HEK293 (cell line): ENCODE measurements around the gene ATP2A3.

Source experiments
- CTCF ChIA-PET: fragments of 350-600 bp; formaldehyde crosslinking; extraction: SDS; loops from one replicate; lab custom pipeline; 2021; ENCODE audit warnings: antibody characterized with exemption; lab: Yijun Ruan, JAX
- POLR2A ChIA-PET: fragments of 300-600 bp; formaldehyde crosslinking; extraction: SDS; loops from one replicate; lab custom pipeline; 2020; ENCODE audit warnings: antibody characterized with exemption, inconsistent platforms; lab: Yijun Ruan, JAX
- H3K27ac ChIP-seq: fragments of 200-500 bp; sonication (Bioruptor generic); 2 replicates; pipeline ENCODE4 v1.5.1; 2014; ENCODE audit warnings: low read depth, low read length, control low read depth, inconsistent platforms; ENCODE audit errors: extremely low read depth
- H3K36me3 ChIP-seq, 2 experiments: fragments of 200-500 bp in 1 of 2; sonication (Bioruptor generic) in 1 of 2; 1 replicate in 1 of 2; 2 replicates in 1 of 2; pipeline ENCODE4 v1.5.1; 2014 to 2017; ENCODE audit warnings: inconsistent platforms in 2 of 2, low read length in 2 of 2; ENCODE audit not compliant: control insufficient read depth in 2 of 2, insufficient read depth in 1 of 2
- H3K4me1 ChIP-seq: fragments of 200-500 bp; sonication (Bioruptor generic); 2 replicates; pipeline ENCODE4 v1.5.1; 2014; ENCODE audit warnings: mild to moderate bottlenecking, low read length, inconsistent platforms; ENCODE audit not compliant: control insufficient read depth, insufficient read depth
- H3K4me3 ChIP-seq: 2 replicates; pipeline ENCODE4 v1.5.1; 2011; ENCODE audit warnings: low read depth, mild to moderate bottlenecking, control low read depth, low read length, moderate library complexity
- H3K9me3 ChIP-seq: fragments of 200-500 bp; sonication (Bioruptor generic); 2 replicates; pipeline ENCODE4 v1.5.1; 2014; ENCODE audit warnings: low read depth, low read length, inconsistent platforms; ENCODE audit not compliant: control insufficient read depth, insufficient read depth
- ELK4 ChIP-seq: IDR thresholded peaks from 2 replicates; pipeline ENCODE4 v1.6.1; 2011; ENCODE audit warnings: mild to moderate bottlenecking, low read depth, low read length, borderline replicate concordance
- KLF1 ChIP-seq: fragments of 450-650 bp; formaldehyde crosslinking; IDR thresholded peaks from 2 replicates; pipeline ENCODE4 v1.5.1; 2016; ENCODE audit warnings: missing biosample characterization, missing genetic modification characterization
- KLF10 ChIP-seq: fragments of 450-650 bp; IDR thresholded peaks from 2 replicates; pipeline ENCODE4 v1.5.1; 2018; ENCODE audit warnings: missing biosample characterization, mild to moderate bottlenecking, missing genetic modification characterization
- MEIS1 ChIP-seq: sonication (generic); formaldehyde crosslinking; IDR thresholded peaks from 2 replicates; pipeline ENCODE4 v1.8.1; 2022; ENCODE audit warnings: missing genetic modification reagents, mild to moderate bottlenecking, borderline replicate concordance
- SP7 ChIP-seq: fragments of 450-650 bp; formaldehyde crosslinking; IDR thresholded peaks from 2 replicates; pipeline ENCODE4 v1.5.1; 2016; ENCODE audit warnings: missing biosample characterization, missing genetic modification characterization
- ZBTB8A ChIP-seq: fragments of 450-650 bp; formaldehyde crosslinking; IDR thresholded peaks from 2 replicates; pipeline ENCODE4 v1.5.1; 2016; ENCODE audit warnings: missing biosample characterization, missing genetic modification characterization
- ZFHX2 ChIP-seq: fragments of 450-650 bp; formaldehyde crosslinking; conservative IDR thresholded peaks from 2 replicates; pipeline ENCODE4 v1.5.1; 2016; ENCODE audit warnings: missing biosample characterization, missing genetic modification characterization
- ZNF121 ChIP-seq: fragments of 450-650 bp; formaldehyde crosslinking; IDR thresholded peaks from 2 replicates; pipeline ENCODE4 v1.5.1; 2016; ENCODE audit warnings: missing biosample characterization, missing genetic modification characterization
- ZNF404 ChIP-seq: fragments of 450-650 bp; formaldehyde crosslinking; IDR thresholded peaks from 2 replicates; pipeline ENCODE4 v1.5.1; 2017; ENCODE audit warnings: missing biosample characterization, missing genetic modification characterization
- ZNF48 ChIP-seq: fragments of 450-650 bp; formaldehyde crosslinking; IDR thresholded peaks from 2 replicates; pipeline ENCODE4 v1.5.1; 2016; ENCODE audit warnings: missing biosample characterization, missing genetic modification characterization
- ZNF521 ChIP-seq: fragments of 450-650 bp; formaldehyde crosslinking; IDR thresholded peaks from 2 replicates; pipeline ENCODE4 v1.5.1; 2017; ENCODE audit warnings: missing biosample characterization, mild to moderate bottlenecking, missing genetic modification characterization
- ZNF629 ChIP-seq: fragments of 450-650 bp; formaldehyde crosslinking; IDR thresholded peaks from 2 replicates; pipeline ENCODE4 v1.5.1; 2017; ENCODE audit warnings: missing biosample characterization, missing genetic modification characterization
- ZSCAN18 ChIP-seq: fragments of 450-650 bp; formaldehyde crosslinking; IDR thresholded peaks from 2 replicates; pipeline ENCODE4 v1.5.1; 2016; ENCODE audit warnings: missing biosample characterization, missing genetic modification characterization
- TF ChIP-seq, protein P1 (sequence below): fragments of 450-650 bp; formaldehyde crosslinking; IDR thresholded peaks from 2 replicates; pipeline ENCODE4 v1.5.1; 2016; ENCODE audit warnings: missing biosample characterization, missing genetic modification characterization

Gene ATP2A3

GRCh38 chr17:3917391-3917931 is 46.8 kb downstream of the ATP2A3 start (continued):
- TF ChIP-seq ZFHX2 (tag by site-specific recombination) = 0 out of 2 replicates have a peak, but pooled peaks have one; percentile 5
- TF ChIP-seq SP7 = 0 out of 2 replicates have a peak, but pooled peaks have one; percentile 24

GRCh38 chr17:3916825-3917224 is 47.4 kb downstream of the ATP2A3 start:
- no peak overlapping the region for H3K27ac ChIP-seq
- POLR2A ChIA-PET = interaction anchor here (1.5 to 1.9 kb wide), 2 partner anchors 23 to 48 kb away, joined by 4 to 6 read pairs; partner anchors contain the start of gene CAMKK1
- H3K36me3 ChIP-seq = no peaks in the 10 kb centered on the region
- H3K9me3 ChIP-seq = no peaks in the 10 kb centered on the region
- no peak for TF ChIP-seq ZNF521 (tag by site-specific recombination)
- TF ChIP-seq ZBTB8A (tag by site-specific recombination) = no peak
- TF ChIP-seq ZNF629 = no peak
- TF ChIP-seq ZSCAN18 (tag by site-specific recombination) = no peak
- TF ChIP-seq MEIS1 (CRISPR knock-in tag) = no peak
- TF ChIP-seq ZNF121 (tag by site-specific recombination) = no peak
- no peak overlapping the region for H3K4me3 ChIP-seq
- CTCF ChIA-PET = interaction anchor here (0.8 to 2.7 kb wide), 9 partner anchors 11 to 179 kb away, joined by 3 to 19 read pairs (median 7); partner anchors contain the start of gene CAMKK1
- peaks cover 2% of the 10 kb centered on the region; the same call in 1 of the 2 replicates for H3K4me1 ChIP-seq

- Histone ChIP-seq H3K27ac (no peak within 1 kb of the TSS), H3K36me3 (no peaks in the 10 kb centered on the region), H3K9me3 (no peaks in the 10 kb centered on the region), H3K4me1 (peaks cover 2% of the 10 kb centered on the region; the same call in 1 of the 2 replicates), H3K4me3 (no peak within 1 kb of the TSS)
- ChIA-PET POLR2A (interaction anchor here (0.5 to 1.9 kb wide), 3 partner anchors 23 to 207 kb away, joined by 3 to 6 read pairs (median 4); partner anchors contain the start of gene CAMKK1), CTCF (interaction anchor here (0.8 to 5.3 kb wide), 9 partner anchors 12 to 178 kb away, joined by 3 to 60 read pairs (median 7); partner anchors contain the start of gene CAMKK1)
- no peak for TF ChIP-seq ZNF404 (tag by site-specific recombination)
- no peak for TF ChIP-seq ZNF48 (tag by site-specific recombination)
- TF ChIP-seq, protein P1, sequence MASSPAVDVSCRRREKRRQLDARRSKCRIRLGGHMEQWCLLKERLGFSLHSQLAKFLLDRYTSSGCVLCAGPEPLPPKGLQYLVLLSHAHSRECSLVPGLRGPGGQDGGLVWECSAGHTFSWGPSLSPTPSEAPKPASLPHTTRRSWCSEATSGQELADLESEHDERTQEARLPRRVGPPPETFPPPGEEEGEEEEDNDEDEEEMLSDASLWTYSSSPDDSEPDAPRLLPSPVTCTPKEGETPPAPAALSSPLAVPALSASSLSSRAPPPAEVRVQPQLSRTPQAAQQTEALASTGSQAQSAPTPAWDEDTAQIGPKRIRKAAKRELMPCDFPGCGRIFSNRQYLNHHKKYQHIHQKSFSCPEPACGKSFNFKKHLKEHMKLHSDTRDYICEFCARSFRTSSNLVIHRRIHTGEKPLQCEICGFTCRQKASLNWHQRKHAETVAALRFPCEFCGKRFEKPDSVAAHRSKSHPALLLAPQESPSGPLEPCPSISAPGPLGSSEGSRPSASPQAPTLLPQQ = 0 out of 2 replicates have a peak, but pooled peaks have one; percentile 34
- 0 out of 2 replicates have a peak, but pooled peaks have one; percentile 11 for TF ChIP-seq ZFHX2 (tag by site-specific recombination)
- no peak for TF ChIP-seq ELK4
- TF ChIP-seq KLF10 (tag by site-specific recombination) = no peak
- peak; percentile 94 for TF ChIP-seq KLF1 (tag by site-specific recombination)
Observed at GRCh38 chr17:3915995-3916696, 48.1 kb downstream of the ATP2A3 start, which contains the start of gene P2RX1. TSS of gene P2RX1 (minus strand) at chr17:3916465. CDS start at chr17:3916225, 240 bp downstream.
